ENCODE measurements around the gene PALM3.
"Not testable (repeated sequence)": the region's sequence is repeated elsewhere in the genome, so short reads cannot be mapped to it uniquely, and the experiment has no call there.

Gene PALM3

DNA sequence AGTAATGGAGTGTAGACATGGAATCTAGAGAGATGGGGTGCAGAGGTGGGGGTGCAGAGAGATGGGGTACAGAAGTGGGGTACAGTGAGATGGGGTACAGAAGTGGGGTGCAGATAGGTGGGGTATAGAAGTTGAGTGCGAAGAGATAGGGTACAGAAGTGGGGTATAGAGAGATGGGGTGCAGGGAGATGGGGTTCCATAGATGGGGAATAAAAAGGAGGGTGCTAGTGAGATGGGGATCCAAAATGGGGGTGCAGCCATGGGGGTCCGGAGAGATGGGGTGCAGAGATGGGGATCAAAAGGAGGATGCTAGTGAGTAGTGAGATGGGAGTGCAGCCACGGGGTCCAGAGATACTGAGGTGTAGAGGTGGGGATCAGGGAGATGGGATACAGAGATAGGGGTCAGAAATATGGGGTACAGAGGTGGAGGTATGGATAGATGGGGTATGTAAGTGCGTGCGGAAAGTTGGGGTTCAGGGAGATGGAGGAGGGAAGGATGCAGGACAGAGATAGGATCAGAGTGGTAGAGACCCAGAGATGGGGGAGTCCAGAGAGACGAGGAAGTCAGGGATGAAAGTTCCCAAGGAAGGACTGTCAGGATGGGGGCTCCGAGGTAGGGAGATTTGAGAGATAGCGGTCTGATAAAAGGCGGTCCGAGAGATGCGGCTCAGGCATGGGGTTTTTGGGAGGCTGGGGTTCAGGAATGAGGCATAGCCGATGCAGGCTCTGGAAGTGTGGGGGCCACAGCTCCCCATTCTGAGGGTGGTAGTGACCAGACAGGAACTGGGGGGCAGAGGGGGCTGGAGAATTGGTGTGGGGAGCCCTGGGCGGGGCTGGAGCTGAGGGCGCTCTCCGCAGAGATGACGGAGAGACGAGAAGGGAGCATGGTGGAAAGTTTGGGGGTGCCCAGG, 3.4 kb downstream of the PALM3 start:
- no peak for DNase-seq (ENCODE audit: low read depth)

DNA sequence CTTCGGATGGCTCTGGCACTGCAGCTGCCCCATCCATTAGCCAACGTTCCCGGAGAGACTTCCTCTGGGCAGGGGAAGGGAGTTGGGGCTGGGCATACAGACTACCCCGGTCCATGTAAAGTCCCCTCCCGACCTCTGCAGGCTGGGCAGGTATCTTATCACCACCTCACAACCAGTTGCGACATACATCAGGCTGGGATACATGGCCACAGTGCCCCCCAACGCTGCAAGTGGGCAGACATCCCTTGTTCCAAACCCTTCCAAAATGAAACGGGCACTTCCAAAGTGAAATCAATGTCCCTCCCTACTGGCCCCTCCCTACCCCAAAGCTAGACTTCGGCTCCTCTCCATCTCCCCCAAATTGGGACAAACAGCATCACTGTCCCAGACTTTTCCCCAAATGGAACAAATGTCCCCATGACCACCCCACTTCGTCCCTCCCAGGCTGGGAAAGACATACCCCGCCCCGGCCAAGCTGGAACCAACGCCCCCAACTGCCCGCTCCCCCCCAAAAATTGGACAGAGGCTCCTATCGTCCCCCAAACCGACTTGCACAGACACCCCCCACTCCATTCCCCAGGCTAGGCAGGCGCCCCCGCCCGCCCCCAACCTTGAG, 5.0 kb downstream of the PALM3 start:
- no peak for DNase-seq (ENCODE audit: low read depth)

DNA sequence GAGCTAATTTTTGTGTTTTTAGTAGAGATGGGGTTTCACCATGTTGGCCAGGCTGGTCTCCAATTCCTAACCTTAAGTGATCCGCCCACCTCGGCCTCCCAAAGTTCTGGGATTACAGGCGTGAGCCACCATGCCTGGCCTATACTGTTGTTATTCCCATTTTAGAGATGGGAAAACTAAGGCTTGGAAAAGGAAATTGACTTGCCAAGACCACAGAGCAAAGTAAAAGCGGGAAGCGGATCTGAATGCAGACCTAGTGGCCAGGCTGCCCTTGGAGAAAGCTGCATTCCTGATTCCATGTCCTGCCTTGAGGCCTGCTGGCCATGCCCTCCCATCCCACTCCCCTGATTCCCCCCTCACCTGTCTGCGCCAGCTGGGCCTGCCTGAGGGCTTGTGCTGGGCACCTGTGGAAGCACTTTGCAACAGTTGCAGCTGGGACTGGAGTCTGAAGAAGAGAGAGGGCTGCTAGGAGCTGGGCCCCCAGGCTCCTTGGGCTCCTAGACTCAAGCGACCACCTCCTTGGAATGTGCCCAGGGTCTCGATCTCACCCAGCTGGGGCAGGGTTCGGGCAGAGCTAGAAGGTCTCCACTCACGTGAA, 5.7 kb downstream of the PALM3 start:
- no peak for DNase-seq (ENCODE audit: low read depth)

DNA sequence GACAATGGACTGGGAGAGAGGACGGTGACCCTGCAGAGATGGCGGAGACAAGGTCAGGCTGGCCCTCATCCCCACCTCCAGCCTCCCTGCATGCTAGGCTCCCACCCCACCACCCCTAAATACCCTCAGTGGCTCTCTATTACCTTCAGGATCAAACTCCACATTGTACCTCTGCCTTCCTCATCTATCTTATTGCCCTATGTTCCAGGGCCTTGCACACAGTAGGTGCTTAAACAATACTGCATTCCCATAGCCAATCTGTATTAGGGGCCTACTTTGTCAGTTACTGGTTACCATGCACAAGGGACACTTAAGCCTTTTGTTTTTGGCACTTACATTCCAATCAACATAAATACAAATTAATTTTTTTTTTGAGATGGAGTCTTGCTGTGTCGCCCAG, 6.5 kb downstream of the PALM3 start:
- DNase-seq (ENCODE audit: low read depth): no peak

DNA sequence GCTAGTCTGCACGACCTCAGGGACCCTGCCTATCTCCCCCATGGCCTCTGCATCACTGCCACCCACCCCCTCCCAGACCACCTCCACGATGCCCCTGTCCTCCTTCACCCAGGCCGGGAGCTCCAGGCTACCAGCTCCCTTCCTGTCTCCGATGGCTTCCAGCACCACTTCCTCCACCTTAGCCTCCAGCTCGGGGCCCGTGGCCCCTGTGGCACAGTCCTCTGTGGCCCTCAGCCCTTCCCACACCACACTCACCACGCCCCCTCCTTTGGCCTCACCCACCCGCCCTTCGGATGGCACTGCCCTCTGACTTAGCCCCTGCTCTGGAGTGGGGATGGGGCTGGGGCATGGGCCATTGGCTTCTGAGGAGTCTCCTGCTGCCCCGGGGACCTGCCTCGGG, 7.2 kb downstream of the PALM3 start:
- DNase-seq (ENCODE audit: low read depth): no peak

DNA sequence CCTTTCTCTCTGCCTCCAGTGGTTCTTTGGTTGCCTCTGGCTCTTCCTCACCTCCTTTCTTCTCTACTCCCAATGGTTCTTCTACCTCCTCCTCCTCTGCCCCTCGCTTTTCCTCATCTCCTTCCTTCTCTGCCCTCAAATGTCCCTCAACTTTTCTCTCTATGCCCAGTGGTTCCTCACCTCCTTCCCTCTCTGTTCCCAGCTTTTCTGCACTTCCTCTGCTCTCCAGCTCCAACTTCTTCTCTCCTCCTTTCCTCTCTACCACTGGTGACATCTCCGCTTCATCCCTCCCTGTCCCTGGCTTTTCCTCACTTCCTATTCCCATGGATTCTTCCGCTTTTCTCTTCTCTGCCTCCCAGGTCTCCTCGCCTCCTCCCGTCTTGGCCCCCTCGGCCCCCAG, 7.8 kb downstream of the PALM3 start:
- DNase-seq (ENCODE audit: low read depth): no peak

DNA sequence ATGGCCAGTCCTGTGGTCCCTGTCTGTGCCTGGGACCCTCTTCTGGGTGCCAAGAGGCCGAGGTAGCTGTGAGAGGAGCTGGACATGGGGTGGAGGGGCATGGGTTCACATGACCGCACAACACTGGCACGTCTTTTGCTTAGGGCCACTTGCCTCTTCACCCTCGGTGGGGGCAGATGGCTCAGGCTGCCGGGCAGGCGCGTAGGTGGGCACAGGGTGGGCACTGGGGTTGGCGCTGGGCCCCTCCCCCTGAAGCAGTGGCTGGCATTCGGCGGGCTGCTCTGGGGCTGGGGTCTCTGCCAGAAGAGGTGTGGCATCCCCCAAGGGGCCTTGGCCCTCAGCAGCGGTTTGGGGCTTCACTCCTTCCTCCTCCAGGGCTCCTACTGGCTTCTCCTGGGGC, 8.4 kb downstream of the PALM3 start:
- DNase-seq (ENCODE audit: low read depth): no peak

DNA sequence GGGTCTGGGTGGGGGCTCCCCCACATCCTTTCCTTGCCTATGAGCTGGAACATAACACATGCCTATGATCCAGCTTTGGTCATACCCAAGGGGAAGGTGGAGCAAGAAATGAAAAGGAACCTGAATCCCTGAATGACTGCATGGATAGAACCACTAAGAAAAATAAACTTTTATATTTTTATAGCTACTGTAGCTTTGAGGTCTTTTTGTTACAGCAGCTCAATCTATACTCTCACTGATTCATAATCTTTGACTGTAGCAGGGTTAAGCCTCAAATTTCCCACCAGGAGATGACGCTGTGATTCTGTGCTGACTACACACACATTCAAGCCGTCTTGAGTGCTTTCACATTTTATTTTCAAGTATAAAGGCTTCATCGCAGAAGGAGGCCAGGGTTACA, 8.8 kb downstream of the PALM3 start:
- no peak for DNase-seq (ENCODE audit: low read depth)

DNA sequence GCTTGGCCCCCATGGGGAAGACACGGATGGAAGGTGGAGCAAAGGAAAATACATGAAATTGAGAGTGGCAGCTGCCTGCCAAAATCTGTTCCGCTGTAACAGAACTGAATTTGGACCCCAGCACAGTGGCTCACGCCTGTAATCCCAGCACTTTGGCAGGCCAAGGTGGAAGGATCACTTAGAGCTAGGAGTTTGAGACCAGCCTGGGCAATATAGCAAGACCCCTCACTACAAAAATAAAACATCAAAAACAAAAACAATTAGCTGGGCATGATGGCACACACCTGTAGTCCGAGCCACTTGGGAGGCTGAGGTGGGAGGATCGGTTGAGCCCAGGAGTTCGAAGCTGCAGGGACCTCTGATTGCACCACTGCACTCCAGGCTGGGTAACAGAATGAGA, 9.4 kb downstream of the PALM3 start:
- DNase-seq (ENCODE audit: low read depth): no peak

DNA sequence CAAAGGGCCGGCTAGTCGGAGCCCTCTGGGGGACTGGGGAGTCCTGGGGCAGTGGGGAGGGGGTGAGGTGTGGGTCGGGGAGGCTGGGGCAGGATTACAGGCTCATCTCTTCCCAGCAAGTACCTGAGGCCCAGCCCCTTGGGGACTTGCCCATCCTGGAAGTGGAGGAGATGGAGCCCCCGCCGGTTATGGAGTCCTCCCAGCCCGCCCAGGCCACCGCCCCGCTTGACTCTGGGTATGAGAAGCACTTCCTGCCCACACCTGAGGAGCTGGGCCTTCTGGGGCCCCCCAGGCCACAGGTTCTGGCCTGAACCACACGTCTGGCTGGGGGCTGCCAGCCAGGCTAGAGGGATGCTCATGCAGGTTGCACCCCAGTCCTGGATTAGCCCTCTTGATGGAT, 9.9 kb downstream of the PALM3 start:
- DNase-seq (ENCODE audit: low read depth): no peak

DNA sequence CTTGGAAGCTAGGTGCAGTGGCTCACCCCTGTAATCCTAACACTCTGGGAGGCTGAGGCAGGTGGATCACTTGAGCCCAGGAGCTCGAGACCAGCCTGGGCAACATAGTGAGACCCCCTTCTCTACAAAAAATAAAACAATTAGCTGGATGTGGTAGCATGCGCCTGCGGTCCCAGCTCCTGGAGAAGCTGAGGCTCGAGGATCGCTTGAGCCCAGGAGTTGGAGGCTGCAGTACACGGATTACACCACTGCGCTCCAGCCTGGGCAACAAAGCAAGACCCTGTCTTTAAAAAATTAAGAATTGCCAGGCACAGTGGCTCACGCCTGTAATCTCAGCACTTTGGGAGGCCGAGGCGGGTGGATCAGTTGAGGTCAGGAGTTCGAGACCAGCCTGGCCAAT, 10.9 kb downstream of the PALM3 start:
- DNase-seq (ENCODE audit: low read depth): not testable (repeated sequence)

DNA sequence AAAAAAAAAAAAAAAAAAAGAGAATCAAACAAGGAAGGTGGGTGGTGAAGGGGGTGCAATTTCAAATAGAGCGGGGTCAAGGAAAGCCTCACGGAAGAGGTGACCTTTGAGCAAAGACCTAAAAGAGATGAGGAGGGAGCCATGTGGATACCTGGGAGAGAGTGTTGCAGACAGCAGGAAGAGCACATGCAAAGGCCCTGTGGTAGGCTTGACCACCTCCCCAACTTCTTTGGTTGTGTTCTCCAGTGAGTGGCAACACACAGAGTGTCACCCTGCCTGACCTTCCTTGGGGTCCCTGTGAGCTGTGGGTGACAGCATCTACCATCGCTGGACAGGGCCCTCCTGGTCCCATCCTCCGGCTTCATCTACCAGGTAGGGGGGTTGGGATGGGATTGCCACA, 11.4 kb downstream of the PALM3 start:
- no peak for DNase-seq (ENCODE audit: low read depth)

DNA sequence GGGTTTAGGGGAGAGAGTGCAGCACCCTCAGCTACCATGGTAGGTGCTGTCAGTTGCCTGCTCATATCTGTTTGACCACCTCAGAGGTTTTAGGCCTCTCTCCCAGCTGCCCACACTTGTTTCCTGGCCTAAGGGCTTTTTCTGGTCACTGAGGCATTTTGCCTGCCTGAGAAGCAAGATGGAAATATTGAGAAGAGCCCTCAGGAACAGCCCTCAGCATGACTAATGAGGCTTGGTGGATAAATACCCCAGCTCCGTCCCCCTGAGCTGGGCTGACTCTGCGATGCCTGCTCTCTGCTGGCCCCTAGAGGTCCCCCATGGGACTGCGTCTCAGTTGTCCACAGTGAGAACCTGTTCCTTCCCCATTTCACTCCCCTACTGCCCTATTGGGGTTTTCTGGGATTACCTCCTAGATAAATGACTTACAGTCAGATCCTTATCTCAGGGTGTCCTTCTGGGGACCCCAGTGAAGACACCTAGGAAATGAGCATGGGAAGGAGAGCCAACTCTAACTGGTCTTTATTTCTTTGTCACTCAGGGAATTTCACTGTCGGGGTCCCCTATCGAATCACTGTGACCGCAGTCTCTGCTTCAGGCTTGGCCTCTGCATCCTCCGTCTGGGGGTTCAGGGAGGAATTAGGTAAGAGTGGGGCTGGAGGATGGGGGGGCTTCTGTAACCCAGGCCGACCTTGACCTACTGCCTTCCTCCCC, 13.3 kb downstream of the PALM3 start:
- peak; percentile 56 for DNase-seq (ENCODE audit: low read depth)

DNA sequence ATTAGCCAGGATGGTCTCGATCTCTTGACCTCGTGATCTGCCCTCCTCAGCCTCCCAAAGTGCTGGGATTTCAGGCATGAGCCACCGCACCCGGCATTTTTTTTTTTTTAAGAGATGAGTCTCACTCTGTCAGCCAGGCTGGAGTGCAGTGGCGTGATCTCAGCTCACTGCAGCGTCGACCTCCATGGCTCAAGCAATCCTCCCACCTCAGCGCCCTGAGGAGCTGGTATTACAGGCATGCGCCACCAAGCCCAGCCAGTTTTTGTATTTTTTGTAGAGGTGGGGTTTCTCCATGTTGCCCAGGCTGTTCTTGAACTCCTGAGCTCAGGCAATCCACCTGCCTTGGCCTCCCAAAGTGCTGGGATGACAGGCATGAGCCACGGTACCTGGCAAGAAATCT, 14.0 kb downstream of the PALM3 start:
- DNase-seq (ENCODE audit: low read depth): not testable (repeated sequence)

DNA sequence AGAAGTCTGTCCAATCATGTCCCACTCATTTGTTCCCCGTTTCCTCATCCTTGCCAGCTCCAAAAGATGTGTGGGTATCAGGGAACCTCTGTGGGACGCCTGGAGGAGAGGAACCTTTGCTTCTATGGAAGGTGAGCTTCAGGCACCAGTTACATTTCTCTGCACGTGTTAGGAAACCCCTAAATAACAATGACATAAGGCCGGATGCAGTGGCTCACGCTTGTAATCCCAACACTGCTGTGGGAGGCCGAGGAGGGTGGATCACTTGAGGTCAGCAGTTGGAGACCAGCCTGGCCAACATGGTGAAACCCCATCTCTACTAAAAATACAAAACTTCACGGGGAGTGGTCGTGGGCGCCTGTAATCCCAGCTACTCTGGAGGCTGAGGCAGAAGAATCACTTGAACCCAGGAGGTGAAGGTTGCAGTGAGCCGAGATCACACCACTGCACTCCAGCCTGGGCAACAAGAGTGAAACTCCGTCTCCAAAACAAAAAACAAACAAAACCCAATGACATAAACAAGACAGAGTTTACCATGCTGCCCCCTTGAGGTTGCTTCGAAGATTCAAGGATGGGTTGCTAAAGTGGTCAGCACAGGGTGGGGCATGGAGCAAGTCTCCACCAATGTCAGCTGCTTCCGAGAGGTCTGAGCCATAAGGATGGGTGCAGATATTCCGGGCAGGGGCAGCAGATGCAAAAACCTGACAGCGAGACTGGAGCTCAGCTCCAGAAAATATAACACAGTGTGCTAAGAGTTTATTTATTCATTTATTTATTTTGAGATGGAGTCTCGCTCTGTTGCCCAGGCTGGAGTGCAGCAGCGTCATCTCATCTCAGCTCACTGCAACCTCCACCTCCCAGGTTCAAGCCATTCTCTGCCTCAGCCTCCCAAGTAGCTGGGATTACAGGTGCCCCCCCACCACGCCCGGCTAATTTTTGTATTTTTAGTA, 18.9 kb downstream of the PALM3 start:
- not testable (repeated sequence) for DNase-seq (ENCODE audit: low read depth)

DNA sequence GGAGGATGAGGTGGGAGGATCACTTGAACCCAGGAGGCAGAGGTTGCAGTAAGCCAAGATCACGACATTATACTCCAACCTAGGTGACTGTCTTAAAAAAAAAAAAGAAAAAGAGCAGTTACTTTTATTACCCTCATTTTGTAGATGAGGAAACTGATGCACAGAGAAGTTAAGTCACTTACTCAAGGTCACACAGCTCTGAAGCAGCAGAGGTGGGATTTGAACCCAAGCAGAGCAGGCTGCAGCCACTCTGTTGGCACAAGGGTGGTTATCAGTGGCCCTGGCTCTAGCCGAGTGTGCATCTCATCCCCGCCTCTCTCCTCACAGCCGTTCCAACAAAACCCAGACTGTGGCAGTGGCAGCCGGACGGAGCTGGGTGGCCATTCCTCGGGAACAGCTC, 22.7 kb downstream of the PALM3 start:
- no peak for DNase-seq (ENCODE audit: low read depth)

DNA sequence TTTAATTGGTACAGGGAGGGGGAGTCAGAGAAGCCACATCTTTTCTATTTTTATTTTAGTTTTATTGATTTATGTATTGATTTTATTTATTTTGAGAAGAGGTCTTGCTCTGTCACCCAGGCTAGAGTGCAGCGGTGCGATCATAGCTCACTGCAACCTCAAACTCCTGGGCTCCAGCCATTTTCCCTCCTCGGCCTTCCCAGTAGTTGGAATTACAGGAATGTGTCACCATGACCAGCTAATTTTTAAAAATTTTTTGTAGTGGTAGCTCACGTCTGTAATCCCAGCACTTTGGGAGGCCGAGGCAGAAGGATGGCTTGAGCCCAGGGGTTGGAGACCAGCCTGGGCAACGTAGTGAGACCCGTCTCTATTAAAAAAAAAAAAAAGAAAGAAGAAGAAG, 26.2 kb downstream of the PALM3 start:
- no peak for DNase-seq (ENCODE audit: low read depth)

DNA sequence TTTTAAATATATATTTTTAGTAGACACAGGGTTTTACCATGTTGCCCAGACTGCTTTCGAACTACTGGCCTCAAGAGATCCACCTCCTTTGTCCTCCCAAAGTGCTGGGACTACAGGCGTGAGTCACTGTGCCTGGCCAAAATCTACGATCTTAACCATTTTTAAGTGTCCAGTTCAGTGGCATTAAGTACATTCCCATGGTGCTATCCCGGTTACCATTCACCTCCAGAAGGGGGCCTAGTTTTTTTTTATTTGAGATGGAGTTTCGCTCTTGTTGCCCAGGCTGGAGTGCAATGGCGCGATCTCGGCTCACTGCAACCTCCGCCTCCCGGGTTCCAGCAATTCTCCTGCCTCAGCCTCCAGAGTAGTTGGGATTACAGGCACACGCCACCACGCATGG, 26.7 kb downstream of the PALM3 start:
- not testable (repeated sequence) for DNase-seq (ENCODE audit: low read depth)

DNA sequence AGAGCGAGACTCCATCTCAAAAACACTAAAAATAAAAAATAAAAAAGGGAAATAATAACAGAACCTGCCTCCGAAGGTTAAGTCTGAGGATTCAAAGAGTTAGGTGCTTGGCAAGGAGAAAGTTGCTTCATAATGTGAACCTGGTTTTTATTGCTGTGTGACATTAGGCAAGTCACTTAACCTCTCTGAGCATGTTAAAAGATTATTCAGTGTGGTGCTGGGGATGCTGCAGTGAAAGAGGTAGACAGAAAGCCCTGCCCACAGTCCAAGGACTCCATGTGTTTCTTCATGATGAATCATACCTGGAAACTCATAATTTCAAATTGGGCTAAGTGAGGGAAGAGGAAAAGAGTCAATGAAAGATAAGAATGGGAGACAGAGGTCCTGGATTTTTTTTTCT, 27.9 kb downstream of the PALM3 start:
- no peak for DNase-seq (ENCODE audit: low read depth)

DNA sequence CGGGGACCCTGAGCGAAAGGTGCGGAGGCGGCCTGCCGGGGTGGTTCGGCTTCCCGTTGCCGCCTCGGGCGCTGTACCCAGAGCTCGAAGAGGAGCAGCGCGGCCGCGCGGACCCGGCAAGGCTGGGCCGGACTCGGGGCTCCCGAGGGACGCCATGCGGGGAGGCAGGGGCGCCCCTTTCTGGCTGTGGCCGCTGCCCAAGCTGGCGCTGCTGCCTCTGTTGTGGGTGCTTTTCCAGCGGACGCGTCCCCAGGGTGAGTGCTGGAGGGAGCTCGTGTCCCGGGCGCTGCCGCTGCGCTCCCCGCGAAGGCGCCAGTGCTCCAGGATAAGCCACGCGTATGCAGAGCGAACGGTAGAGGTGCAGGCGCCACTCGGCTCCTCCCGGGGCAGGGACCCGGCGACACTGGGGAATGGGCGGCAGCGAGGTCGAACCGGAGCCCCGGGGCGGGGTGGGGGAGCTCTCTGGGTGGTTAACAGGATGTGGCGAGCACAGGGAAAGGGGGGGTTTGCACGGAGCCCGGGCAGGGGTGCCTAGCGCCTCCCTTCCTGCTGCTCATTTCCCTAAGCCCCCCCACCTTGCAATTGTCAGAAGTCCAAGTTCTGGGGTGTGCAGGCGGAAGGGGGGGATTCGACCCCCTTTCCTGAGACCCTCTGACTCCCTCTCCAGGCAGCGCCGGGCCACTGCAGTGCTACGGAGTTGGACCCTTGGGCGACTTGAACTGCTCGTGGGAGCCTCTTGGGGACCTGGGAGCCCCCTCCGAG, 30.0 kb downstream of the PALM3 start, which contains the start of gene IL27RA:
TSS of gene IL27RA (plus strand) at position 44 of the 762 bp plus-strand sequence. CDS start at position 155, 111 bp downstream.
- peak; percentile 82 for DNase-seq (ENCODE audit: low read depth)

Measured in activated T-helper 1 cell treated with Interleukin-2 at 50 U/mL for 16 hours (primary cell).